Mesodermal cell (in vitro differentiated cells): ENCODE measurements around the gene ADAMTS9.

ENCODE experiments used
- H3K27ac ChIP-seq: 2 replicates; pipeline ENCODE4 v1.7.0; 2013; ENCODE audit warnings: mild to moderate bottlenecking, low read depth, low read length, moderate library complexity; ENCODE audit not compliant: severe bottlenecking
- H3K36me3 ChIP-seq: 2 replicates; pipeline ENCODE4 v1.7.1; 2013; ENCODE audit warnings: mild to moderate bottlenecking, low read length, moderate library complexity; ENCODE audit not compliant: control insufficient read depth, insufficient read depth
- H3K4me1 ChIP-seq: one replicate; pipeline ENCODE4 v1.7.1; 2013; ENCODE audit warnings: mild to moderate bottlenecking, low read length; ENCODE audit not compliant: insufficient read depth, control insufficient read depth, poor library complexity, severe bottlenecking
- H3K4me3 ChIP-seq: 2 replicates; pipeline ENCODE4 v1.7.0; 2013; ENCODE audit warnings: low read length, control low read depth, mild to moderate bottlenecking; ENCODE audit not compliant: insufficient read depth, poor library complexity, severe bottlenecking; ENCODE audit errors: extremely low read depth
- H3K9me3 ChIP-seq: 2 replicates; pipeline ENCODE4 v1.7.1; 2013; ENCODE audit warnings: mild to moderate bottlenecking, low read length, moderate library complexity; ENCODE audit not compliant: control insufficient read depth
- WGBS, 2 experiments: methylation state at CpG; one replicate each; pipeline ENCODE4 v1.1.5; 2013; ENCODE audit warnings: missing lambda C conversion rate in 2 of 2; ENCODE audit not compliant: insufficient coverage in 2 of 2; 5-methylcytosine and 5-hydroxymethylcytosine counted together

Gene ADAMTS9

GRCh38 chr3:64600246-64600950 is 87.4 kb downstream of the ADAMTS9 start:
- H3K36me3 ChIP-seq: peaks cover 97% of the 10 kb centered on the region
- H3K4me1 ChIP-seq: no peaks in the 10 kb centered on the region
- H3K27ac ChIP-seq: no peak overlapping the region
- H3K9me3 ChIP-seq: no peaks in the 10 kb centered on the region
- no peak overlapping the region for H3K4me3 ChIP-seq
- 82 to 90% methylated on average over 5 to 6 of the region's 9 CpGs for WGBS, 2 experiments

- Histone ChIP-seq H3K4me1 (no peaks in the 10 kb centered on the region), H3K4me3 (no peak overlapping the region), H3K27ac (no peak overlapping the region), H3K36me3 (peaks cover 96% of the 10 kb centered on the region), H3K9me3 (no peaks in the 10 kb centered on the region)
- WGBS, 2 experiments: no CpG with 5 or more reads among the region's 2 CpGs
Observed at GRCh38 chr3:64599651-64600050, 88.1 kb downstream of the ADAMTS9 start.

- 87 to 89% methylated on average over 4 to 5 of the region's 5 CpGs for WGBS, 2 experiments
- Histone ChIP-seq H3K9me3 (no peaks in the 10 kb centered on the region), H3K27ac (no peak overlapping the region), H3K4me1 (no peaks in the 10 kb centered on the region), H3K4me3 (no peak overlapping the region), H3K36me3 (peaks cover 93% of the 10 kb centered on the region)
Observed at GRCh38 chr3:64595253-64595694, 92.5 kb downstream of the ADAMTS9 start.

GRCh38 chr3:64594134-64594533 is 93.7 kb downstream of the ADAMTS9 start:
- no peaks in the 10 kb centered on the region for H3K9me3 ChIP-seq
- 96 to 100% methylated on average over 7 to 8 of the region's 9 CpGs for WGBS, 2 experiments
- no peaks in the 10 kb centered on the region for H3K4me1 ChIP-seq
- H3K36me3 ChIP-seq: peaks cover 88% of the 10 kb centered on the region
- no peak overlapping the region for H3K4me3 ChIP-seq
- no peak overlapping the region for H3K27ac ChIP-seq

- 91 to 94% methylated on average over 3 of the region's 3 CpGs for WGBS, 2 experiments
- H3K9me3 ChIP-seq: no peaks in the 10 kb centered on the region
Observed at GRCh38 chr3:64593350-64593749, 94.5 kb downstream of the ADAMTS9 start.

GRCh38 chr3:64591615-64592014 is 96.2 kb downstream of the ADAMTS9 start:
- WGBS, 2 experiments: no CpG with 5 or more reads among the region's 1 CpG
- no peak overlapping the region for H3K27ac ChIP-seq
- peaks cover 74% of the 10 kb centered on the region for H3K36me3 ChIP-seq
- H3K9me3 ChIP-seq: no peaks in the 10 kb centered on the region
- H3K4me3 ChIP-seq: no peak overlapping the region
- no peaks in the 10 kb centered on the region for H3K4me1 ChIP-seq

More at GRCh38 chr3:64593350-64593749, 94.5 kb downstream of the ADAMTS9 start:
- Histone ChIP-seq H3K4me3 (no peak overlapping the region), H3K27ac (no peak overlapping the region), H3K4me1 (no peaks in the 10 kb centered on the region), H3K36me3 (peaks cover 82% of the 10 kb centered on the region)

GRCh38 chr3:64588380-64588779 is 99.4 kb downstream of the ADAMTS9 start:
- Histone ChIP-seq H3K27ac (no peak overlapping the region), H3K4me3 (no peak overlapping the region), H3K4me1 (no peaks in the 10 kb centered on the region), H3K9me3 (no peaks in the 10 kb centered on the region), H3K36me3 (peaks cover 62% of the 10 kb centered on the region)
- WGBS, 2 experiments: 71 to 86% methylated on average over 1 of the region's 1 CpG

GRCh38 chr3:64586952-64587351 is 100.8 kb downstream of the ADAMTS9 start:
- Histone ChIP-seq H3K9me3 (no peaks in the 10 kb centered on the region), H3K4me3 (no peak overlapping the region), H3K36me3 (peaks cover 60% of the 10 kb centered on the region), H3K27ac (no peak overlapping the region), H3K4me1 (no peaks in the 10 kb centered on the region)
- WGBS, 2 experiments: 65 to 78% methylated on average over 2 to 3 of the region's 4 CpGs

GRCh38 chr3:64584179-64584578 is 103.6 kb downstream of the ADAMTS9 start:
- Histone ChIP-seq H3K4me1 (no peaks in the 10 kb centered on the region), H3K4me3 (no peak overlapping the region), H3K27ac (no peak overlapping the region), H3K9me3 (no peaks in the 10 kb centered on the region), H3K36me3 (peaks cover 57% of the 10 kb centered on the region)
- 100% methylated on average over 1 of the region's 1 CpG; no CpG with 5 or more reads in 1 of the 2 experiments for WGBS, 2 experiments

- peaks cover 62% of the 10 kb centered on the region for H3K36me3 ChIP-seq
- no peaks in the 10 kb centered on the region for H3K4me1 ChIP-seq
- H3K4me3 ChIP-seq: no peak overlapping the region
- no peak overlapping the region for H3K27ac ChIP-seq
- WGBS, 2 experiments: 88 to 96% methylated on average over 3 of the region's 3 CpGs
- H3K9me3 ChIP-seq: no peaks in the 10 kb centered on the region
Observed at GRCh38 chr3:64578797-64579196, 109.0 kb downstream of the ADAMTS9 start.

GRCh38 chr3:64578062-64578770 is 109.6 kb downstream of the ADAMTS9 start:
- no peaks in the 10 kb centered on the region for H3K4me1 ChIP-seq
- no peaks in the 10 kb centered on the region for H3K9me3 ChIP-seq
- 89 to 91% methylated on average over 4 to 5 of the region's 7 CpGs for WGBS, 2 experiments
- H3K4me3 ChIP-seq: no peak overlapping the region
- H3K36me3 ChIP-seq: peaks cover 62% of the 10 kb centered on the region
- H3K27ac ChIP-seq: no peak overlapping the region
